Glomerular visceral epithelial cell (primary cell): ENCODE results near the gene EIF4A2.
A peak's percentile ranks its signal among the peaks of the same experiment; 100 is the strongest.
"Not testable (repeated sequence)": the region's sequence is repeated elsewhere in the genome, so short reads cannot be mapped to it uniquely, and the experiment has no call there.

Experiments
- DNase-seq: peaks from one replicate; pipeline ENCODE4 v3.0.0-alpha.2; 2016; ENCODE audit errors: extremely low spot score

Gene EIF4A2

DNA sequence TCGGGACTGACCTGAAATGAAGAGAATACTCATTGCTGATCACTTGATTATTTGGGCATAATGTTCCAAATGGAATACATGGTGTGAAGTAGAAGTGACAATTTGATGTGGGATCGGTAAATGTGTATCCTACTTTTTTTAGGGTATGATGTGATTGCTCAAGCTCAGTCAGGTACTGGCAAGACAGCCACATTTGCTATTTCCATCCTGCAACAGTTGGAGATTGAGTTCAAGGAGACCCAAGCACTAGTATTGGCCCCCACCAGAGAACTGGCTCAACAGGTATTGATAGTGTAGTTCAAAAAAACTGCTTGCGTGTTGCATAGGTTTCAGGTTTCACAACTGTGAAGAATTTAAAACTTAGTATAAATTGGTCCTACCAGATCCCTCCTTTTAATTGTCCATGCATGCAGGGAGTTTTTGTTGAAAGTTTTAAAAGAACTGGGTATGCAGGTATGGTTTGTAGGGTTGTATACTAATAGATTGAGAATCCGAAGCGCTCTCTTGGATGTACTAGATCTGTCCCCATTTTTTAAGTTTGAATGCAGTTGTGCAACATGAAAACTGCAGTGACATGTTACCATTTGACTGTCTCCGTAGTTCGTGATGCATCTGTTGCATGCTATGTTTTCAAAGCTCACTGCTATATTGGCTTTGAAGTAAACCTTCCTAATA, 1.6 kb downstream of the EIF4A2 start:
- DNase-seq, result no peak

DNA sequence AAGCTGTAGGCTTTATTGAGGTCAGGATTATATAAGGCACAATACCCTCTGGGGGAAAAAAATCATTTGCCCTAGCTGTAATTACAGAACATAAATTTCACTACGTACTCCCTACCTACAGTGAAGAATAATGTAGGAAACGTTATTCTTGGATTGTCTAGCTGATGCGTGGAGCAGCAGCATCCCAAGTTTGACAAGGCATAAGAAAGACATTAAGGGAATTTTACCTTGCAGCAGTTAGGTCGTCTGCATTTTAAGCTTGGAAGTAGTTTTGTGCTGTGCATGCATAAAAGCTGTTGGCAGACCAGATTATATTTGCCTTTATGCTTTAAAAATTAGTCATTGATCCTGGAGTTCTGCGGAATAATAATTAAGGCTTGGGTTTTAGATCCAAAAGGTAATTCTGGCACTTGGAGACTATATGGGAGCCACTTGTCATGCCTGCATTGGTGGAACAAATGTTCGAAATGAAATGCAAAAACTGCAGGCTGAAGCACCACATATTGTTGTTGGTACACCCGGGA, 2.2 kb downstream of the EIF4A2 start:
- DNase-seq, result no peak

DNA sequence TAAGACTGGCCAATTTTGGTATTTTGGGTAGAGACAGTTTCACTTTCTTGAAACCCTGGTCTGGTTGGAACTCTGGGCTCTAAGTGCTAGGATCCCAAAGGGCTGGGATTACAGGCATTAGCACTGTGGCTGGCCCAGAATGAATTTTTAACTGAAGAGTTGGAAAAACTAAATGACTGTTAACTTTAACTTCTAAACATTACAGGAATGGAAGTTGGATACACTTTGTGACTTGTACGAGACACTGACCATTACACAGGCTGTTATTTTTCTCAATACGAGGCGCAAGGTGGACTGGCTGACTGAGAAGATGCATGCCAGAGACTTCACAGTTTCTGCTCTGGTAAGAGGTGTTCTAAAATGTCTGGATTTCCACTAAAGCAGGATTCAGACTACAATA, 3.5 kb downstream of the EIF4A2 start:
- DNase-seq, result no peak

DNA sequence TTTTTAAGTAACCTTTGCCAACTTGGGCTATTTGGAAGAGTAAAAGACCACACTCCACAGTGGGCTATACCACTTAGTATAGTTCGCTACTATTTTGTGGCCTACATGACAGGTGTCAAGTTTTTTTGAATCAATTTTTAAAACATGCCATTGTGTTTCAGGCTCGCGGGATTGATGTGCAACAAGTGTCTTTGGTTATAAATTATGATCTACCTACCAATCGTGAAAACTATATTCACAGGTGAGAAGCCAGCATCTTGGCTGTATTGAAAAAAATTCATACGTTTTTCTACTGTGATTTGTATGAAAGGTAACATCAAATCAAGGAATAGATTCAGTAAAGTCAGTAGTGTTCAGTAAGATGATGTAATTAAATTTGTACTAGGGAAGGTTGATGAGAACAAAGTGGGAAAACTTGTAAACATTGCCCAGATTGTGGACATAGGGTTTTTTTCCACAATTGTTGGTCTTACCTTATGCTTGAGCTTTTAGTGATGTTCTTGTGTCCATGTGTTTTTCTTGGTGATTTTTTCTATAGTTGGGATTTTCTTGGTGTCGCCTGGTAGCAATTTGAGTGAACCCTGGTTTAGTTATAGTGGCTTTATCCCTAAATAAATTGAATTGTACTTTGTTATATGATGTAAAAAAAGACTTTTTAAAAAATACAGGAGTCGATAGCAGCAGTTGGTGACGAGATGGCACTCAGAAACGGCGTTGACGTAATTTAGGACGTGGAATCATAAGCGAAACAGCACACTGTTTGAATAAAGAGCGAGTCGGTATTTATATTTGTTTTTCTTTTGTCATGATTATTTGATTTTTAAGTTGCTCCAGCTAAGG, 4.5 kb downstream of the EIF4A2 start:
- no peak for DNase-seq

DNA sequence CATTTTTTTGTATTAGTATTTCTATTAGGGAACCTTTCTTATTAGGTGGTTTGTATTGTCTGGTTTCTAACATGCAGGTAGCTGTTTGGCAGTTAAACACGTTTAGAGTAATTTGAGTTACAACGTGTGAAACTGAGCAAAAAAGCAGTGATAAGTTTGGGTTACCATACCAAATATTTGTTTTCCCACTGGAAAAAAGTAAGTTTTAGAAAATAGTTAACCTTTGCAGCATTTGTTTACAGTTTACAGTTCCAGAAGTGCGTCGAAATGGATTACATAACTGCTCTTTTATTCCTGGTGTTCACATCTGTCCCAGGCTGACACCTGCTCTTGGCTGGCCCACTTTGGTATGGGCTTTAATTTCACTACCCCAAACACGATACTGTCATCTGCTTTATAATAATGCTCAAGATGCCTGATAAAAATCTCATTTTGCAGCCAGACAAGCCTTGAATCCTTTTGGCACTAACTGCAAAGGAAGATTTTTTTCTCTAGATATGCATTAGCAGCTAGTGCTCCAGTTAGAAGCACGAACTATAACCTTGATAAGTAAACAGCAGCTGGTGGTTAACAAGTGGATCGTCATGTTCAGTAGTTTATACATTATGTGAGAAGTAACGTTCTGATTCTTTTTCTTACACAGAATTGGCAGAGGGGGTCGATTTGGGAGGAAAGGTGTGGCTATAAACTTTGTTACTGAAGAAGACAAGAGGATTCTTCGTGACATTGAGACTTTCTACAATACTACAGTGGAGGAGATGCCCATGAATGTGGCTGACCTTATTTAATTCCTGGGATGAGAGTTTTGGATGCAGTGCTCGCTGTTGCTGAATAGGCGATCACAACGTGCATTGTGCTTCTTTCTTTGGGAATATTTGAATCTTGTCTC, 5.3 kb downstream of the EIF4A2 start:
- no peak for DNase-seq

DNA sequence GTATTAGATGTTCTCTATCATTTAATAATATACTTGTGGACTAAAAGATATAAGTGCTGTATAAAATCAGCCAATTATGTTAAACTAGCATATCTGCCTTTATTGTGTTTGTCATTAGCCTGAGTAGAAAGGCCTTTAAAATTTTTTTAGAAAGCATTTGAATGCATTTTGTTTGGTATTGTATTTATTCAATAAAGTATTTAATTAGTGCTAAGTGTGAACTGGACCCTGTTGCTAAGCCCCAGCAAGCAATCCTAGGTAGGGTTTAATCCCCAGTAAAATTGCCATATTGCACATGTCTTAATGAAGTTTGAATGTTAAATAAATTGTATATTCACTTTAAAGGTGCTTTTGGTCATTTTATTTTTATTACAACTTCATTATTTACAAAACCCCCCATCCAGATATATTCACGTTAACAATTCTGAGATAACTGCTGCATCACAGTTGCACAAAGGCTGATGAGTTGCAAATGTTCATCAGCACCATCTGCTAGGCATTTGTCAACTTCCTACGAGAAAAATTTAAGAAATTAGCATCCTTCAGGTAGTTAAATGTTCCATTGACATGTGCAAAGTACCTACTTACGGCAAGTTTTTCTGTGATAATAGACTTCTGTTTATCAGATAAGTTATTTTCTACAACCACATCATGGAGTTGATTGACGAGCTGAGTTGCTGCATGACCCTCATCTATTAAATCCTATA, 6.3 kb downstream of the EIF4A2 start:
- DNase-seq, result peak; percentile 26

DNA sequence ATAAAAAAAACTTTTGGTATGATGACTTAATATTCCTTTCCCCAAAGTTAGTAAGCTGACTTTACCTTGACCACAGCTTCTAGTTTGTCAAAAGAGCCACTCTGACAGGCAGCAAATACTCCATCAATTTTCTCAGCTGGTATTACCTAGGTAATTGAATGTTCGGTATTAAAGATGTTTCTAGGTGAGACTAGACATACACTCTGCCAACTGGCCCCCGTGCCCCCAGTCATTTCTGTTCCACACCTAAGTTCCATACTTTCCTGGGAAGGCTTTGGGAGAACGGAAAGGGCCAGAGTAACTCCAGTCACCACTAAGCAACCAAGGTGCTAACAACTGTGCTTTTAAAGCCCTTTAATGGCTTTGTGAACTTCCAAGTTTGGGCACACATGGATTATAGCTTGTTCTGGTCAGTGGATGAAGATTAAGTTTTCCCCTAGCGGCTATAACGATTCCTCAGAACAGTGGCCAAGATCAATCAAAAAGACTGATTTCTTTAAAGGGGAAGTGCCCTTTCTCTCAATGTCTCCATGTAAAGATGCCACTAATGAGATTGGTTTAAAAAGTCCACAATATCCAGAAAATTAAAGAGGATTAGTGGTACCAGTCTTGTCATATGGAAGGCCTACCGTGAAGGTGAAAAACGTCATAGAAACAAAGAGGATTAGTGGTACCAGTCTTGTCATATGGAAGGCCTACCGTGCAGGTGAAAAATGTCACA, 7.0 kb downstream of the EIF4A2 start:
- DNase-seq, result peak; percentile 53

DNA sequence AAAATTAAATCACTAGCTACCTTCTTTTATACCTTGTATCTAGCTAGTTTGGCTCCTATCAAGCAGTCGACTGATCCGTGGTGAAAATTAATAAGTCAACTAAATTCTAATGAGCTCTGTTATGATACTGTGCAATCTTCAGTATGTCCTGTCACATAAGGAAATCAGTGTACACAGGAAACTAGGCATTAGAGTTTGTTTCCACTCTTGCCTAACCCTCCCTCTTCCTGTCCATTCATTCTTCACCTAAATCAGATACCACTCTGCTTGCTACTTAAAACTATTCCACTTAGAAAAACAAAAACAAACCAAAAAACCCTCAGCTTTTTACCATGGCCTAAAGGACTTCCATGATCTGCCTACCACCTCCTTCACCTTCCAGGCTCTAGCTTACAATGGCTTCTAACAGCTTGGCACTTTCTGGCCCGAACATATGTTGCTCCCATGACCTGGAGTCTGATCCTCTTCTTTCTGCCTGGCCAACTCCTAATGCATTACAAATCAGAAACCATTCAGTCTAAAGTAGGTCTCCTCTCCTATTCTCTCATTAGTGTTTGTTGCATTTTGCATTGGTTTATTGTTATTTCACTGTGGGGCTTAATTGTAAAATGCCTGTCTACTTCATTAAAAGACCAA, 15.0 kb downstream of the EIF4A2 start:
- no peak for DNase-seq

DNA sequence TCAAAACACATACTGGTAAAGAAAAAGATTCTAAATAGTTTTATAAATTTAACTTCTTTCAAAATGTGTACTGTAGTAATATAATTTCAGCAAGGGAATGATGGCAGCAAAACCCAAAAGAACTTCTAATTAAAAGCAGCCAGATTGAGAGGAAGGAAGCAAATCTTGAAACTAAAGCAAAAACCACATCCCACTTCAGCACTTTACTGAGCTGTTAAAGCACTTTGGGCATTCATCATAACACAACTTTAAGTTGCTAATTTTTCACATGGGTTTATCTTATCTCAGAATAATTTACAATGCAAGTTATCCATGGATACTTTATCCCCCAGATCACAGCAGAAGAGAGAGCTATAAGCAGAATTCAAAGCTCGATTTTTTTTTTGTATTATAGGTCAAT, 16.9 kb downstream of the EIF4A2 start:
- DNase-seq, result no peak

DNA sequence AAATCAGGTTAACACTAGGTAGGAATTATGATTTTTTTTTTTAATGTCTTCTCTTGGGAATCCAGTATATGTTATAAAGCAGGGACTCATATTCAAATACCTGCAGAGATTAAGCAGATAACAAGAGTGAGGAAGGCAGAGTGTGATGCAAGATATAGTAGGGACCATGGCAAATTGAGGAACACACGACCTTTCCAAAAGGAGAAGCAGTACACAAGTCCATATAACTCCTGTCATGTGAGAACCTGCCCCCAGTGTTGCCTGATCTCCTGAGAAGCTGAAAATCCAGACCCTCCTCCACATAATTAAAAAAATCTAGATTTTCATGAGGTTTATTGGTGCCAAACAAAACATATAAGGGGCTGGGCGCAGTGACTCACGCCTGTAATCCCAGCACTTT, 19.3 kb downstream of the EIF4A2 start:
- no peak for DNase-seq

DNA sequence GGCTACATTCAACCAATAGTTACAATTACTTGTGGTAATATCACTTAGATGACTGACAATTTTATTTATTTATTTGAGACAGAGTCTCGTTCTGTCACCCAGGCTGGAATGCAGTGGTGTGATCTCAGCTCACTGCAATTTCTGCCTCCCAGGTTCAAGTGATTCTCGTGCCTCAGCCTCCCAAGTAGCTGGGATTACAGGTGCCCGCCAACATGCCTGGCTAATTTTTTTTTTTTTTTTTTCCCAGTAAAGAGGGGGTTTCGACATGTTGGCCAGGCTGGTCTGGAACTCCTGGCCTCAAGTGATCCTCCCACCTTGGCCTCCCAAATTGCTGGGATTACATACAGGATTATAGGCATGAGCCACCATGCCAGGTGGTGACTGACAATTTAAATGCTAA, 20.1 kb downstream of the EIF4A2 start:
- DNase-seq, result not testable (repeated sequence)

DNA sequence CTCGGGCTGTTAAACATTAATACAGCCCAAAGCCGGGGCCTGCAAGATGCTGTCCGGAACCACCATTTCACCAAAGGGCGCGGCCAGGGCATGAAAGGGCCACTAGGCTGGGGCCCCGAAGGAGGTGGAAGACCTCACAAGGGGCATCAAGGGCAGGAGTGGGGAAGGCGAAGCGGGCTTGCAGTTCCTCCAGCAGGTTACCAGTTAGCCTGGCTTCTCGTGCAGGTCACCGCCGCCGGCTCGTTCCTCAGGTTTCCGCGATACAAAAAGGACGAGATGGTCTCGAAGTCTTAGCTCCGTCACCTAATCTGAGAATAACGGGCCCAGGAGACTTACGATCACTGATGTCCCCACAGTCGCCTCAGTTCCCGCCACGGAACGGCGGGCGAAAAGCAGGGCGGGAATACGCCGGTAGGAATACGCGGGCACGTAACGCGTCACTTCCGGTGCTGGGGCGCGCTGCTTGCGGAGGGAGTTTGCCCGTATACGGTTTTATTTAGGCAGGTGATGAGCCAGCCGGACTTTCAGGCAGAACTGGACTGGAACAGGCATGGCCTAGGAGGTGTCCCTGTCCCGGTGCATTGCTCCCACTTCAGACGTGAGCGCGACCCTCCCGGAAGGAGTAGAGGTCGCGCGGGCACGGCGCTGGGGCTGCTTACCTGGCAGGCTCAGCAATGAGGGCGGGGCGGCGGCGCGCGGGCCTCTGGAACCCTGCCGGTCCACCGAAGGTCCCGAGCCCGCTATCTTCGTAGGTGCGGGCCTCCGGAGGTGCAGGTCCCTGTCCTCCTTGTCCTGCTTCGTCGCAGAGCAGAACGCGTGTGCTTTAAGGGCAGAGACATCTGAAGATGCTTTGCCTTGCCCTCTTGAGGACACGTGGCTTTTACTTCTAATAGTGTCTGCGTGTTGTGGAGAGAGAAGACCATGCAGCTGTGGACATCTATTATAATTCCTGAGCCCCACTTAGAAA, 23.0 kb downstream of the EIF4A2 start, which contains the start of gene RFC4:
RFC4 (minus strand) TSS at position 394 of the 967 bp plus-strand sequence. CDS start 1,769 bp downstream, outside the sequence.
- peak; percentile 71 for DNase-seq

DNA sequence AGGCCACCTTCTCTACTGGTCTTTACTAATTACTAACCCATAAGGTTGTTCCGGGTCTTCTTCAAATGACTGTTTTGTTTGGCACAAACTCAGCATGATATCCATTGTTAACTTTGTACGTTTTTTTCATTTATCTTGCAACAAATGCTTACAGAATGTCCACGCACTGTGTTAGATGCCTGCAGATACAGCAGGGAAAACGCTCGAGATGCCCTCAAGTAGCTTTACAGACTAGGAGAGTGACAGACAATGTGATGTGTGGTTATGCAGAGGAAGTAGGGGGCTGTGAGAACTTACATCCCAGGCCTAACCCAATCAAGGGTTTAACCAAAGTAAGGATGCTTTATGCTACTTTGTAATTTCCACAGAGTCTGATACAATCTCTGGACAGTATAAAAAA, 23.9 kb downstream of the EIF4A2 start:
- no peak for DNase-seq

DNA sequence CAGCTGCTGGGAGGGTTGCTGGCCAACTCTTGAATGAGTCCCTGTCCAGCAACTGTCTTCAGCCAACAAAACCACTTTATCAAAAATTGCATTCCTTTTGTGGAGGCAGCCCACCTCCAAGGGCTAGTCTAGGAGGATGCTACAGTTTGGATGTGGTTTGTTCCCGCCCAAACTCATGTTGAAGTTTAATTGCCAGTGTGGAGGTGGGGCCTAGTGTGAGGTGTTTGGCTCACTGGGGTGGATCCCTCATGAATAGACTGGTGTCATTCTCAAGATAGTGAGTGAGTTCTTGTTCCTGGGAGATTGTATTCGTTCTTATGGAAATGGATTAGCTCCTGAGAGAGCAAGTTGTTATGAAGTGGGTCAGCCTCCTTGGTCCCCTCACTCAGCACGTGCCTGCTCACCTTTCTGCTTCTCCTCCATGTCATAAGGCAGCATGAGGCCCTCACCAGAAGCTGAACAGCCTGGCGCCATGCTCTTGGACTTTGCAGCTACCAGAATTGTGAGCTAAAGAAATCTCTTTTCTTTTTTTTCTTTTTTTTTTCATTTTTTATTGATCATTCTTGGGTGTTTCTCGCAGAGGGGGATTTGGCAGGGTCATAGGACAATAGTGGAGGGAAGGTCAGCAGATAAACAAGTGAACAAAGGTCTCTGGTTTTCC, 27.1 kb downstream of the EIF4A2 start:
- no peak for DNase-seq

DNA sequence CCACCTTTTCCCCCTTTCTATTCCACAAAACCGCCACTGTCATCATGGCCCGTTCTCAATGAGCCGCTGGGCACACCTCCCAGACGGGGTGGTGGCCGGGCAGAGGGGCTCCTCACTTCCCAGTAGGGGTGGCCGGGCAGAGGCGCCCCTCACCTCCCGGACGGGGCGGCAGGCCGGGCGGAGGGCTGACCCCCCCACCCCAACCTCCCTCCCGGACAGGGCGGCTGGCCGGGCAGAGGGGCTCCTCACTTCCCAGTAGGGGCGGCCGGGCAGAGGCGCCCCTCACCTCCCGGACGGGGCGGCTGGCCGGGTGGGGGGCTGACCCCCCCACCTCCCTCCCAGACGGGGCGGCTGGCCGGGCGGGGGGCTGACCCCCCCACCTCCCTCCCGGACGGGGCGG, 27.9 kb downstream of the EIF4A2 start:
- not testable (repeated sequence) for DNase-seq

DNA sequence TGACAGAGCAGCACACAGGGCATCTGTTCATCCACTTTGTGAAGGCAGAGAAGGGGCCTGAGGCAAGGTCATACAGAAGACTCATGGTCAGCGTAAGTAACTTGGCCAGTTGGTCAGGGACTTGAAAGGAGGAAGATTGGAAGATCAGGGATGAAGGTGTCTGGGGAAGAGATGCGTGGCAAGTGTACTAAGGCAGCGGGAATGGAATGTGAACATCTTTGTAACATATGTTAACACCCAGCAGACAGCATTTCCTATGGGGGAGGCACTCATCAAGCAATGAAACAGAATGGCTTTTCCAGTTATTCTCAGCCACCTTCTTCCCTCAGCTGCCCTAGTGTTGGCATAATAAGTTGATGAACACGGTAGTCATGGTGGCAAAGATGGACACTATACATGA, 30.7 kb downstream of the EIF4A2 start:
- no peak for DNase-seq

DNA sequence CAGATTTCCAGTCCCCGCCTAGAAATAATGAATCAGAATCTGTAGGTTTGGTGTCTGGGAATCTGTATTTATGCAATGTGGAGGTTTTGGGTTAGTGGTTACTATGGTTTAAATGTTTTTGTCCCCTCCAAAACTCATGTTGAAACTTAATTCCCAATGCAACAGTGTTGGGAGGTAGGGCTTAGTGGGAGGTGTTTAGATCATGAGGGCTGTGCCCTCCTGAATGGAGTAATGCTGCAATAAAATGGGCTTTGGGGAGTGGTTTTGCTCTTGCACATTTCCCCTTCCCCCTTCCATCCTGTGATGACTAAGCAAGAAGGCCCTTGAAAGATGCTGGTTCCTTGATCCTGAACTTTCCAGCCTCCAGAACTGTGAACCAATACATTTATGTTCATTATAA, 32.1 kb downstream of the EIF4A2 start:
- peak; percentile 43 for DNase-seq

DNA sequence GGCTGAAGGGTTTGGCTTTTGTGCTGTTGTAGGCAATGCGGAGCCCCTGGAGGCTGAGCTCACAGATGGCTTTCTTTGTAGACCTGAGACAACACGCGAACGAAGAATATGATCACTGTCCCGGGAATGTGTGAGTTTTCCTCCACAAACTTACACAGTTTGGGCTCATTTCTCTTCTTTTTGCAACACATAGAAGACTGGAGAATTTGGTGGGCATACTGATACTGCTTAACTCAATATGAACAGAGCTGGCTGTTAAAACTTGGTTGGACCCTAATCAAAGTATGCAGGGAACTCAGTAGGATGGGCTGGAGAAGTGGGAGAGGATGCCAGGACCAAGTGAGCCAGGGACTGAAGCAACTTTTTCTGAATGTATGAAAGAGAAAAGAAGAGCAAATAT, 35.1 kb downstream of the EIF4A2 start:
- no peak for DNase-seq
